Measurements from ENCODE around the gene PITRM1. TPM values are rescaled to one million over a fixed set of nuclear protein-coding genes. Genes with fewer than 3 reads are reported as not detected.

Gene PITRM1
- total and polyA plus RNA-seq, 2 donors (not counting 3 experiments of a cell fraction or from before 2014, with no cell fraction given): 83.2 to 145 TPM

GRCh38 chr10:3116508-3117100 is 56.0 kb downstream of the PITRM1 start:
- no peak for DNase-seq (ENCODE audit: low read depth, low spot score)
- no TSS peak for BruUV-seq (replicated peaks)
- no peak for TF ChIP-seq JUN (IDR thresholded peaks at IDR 0.05; ENCODE audit: borderline replicate concordance, insufficient read depth, insufficient read length, low read depth)
- no peak for TF ChIP-seq POLR2A (IDR thresholded peaks at IDR 0.05; ENCODE audit: low read depth, low read length)
- Histone ChIP-seq H3K4me3 (replicated peaks in 1 of 3; ENCODE audit: insufficient read depth in 1 of 3, low read depth in 1 of 3, low read length in 3 of 3) (no peak overlapping the region), H3K79me2 (ENCODE audit: control insufficient read depth, insufficient read depth, low read length) (no peaks in the 10 kb centered on the region), H3K4me1 (ENCODE audit: control insufficient read depth, extremely low read depth, insufficient read depth, low read length) (no peaks in the 10 kb centered on the region), H3K4me2 (ENCODE audit: insufficient read depth, low read length) (no peak overlapping the region), H3K9me3 (replicated peaks; ENCODE audit: control insufficient read depth, insufficient read depth, low read length) (no peaks in the 10 kb centered on the region), H3K27me3 (ENCODE audit: control insufficient read depth in 2 of 2, insufficient read depth in 2 of 2, low read length in 2 of 2) (no peaks in the 10 kb centered on the region), H3K36me3 (ENCODE audit: control insufficient read depth in 2 of 2, extremely low read depth in 1 of 2, insufficient read depth in 2 of 2, low read length in 2 of 2) (peaks cover 38 to 60% of the 10 kb centered on the region in 2 experiments), H4K20me1 (replicated peaks; ENCODE audit: control insufficient read depth, extremely low read depth, insufficient read depth, low read length) (no peaks in the 10 kb centered on the region), H3K9ac (replicated peaks; ENCODE audit: extremely low read depth, insufficient read depth, low read length) (no peak overlapping the region), H3K9me1 (replicated peaks; ENCODE audit: control insufficient read depth, extremely low read depth, insufficient read depth, low read length) (no peaks in the 10 kb centered on the region), H2AFZ (ENCODE audit: low read depth, low read length) (no peak overlapping the region), H3K27ac (ENCODE audit: insufficient read depth, low read depth, low read length) (no peak overlapping the region)
- FAIRE-seq: no peak
- ChIA-PET POLR2A (no interaction called here), CTCF (no interaction called here)
- intact Hi-C loops (cut with micrococcal nuclease): no loop called here
- dilution Hi-C loops (cut with MboI; ENCODE audit: extremely low pct_ligation_motif_present, low sequenced_read_pairs): no loop called here

GRCh38 chr10:3115685-3116084 is 56.9 kb downstream of the PITRM1 start:
- Histone ChIP-seq H2AFZ (ENCODE audit: low read depth, low read length) (no peak overlapping the region), H3K27ac (ENCODE audit: insufficient read depth, low read depth, low read length) (no peak overlapping the region), H3K79me2 (ENCODE audit: control insufficient read depth, insufficient read depth, low read length) (peaks cover 5% of the 10 kb centered on the region), H3K36me3 (ENCODE audit: control insufficient read depth in 2 of 2, extremely low read depth in 1 of 2, insufficient read depth in 2 of 2, low read length in 2 of 2) (peaks cover 37 to 61% of the 10 kb centered on the region in 2 experiments), H3K4me2 (ENCODE audit: insufficient read depth, low read length) (no peak overlapping the region), H3K9ac (replicated peaks; ENCODE audit: extremely low read depth, insufficient read depth, low read length) (no peak overlapping the region), H4K20me1 (replicated peaks; ENCODE audit: control insufficient read depth, extremely low read depth, insufficient read depth, low read length) (no peaks in the 10 kb centered on the region), H3K4me3 (replicated peaks in 1 of 3; ENCODE audit: insufficient read depth in 1 of 3, low read depth in 1 of 3, low read length in 3 of 3) (no peak overlapping the region), H3K27me3 (ENCODE audit: control insufficient read depth in 2 of 2, insufficient read depth in 2 of 2, low read length in 2 of 2) (no peaks in the 10 kb centered on the region), H3K4me1 (ENCODE audit: control insufficient read depth, extremely low read depth, insufficient read depth, low read length) (no peaks in the 10 kb centered on the region), H3K9me3 (replicated peaks; ENCODE audit: control insufficient read depth, insufficient read depth, low read length) (no peaks in the 10 kb centered on the region), H3K9me1 (replicated peaks; ENCODE audit: control insufficient read depth, extremely low read depth, insufficient read depth, low read length) (no peaks in the 10 kb centered on the region)
- dilution Hi-C loops (cut with MboI; ENCODE audit: extremely low pct_ligation_motif_present, low sequenced_read_pairs): no loop called here
- FAIRE-seq (no peak), DNase-seq (ENCODE audit: low read depth, low spot score) (no peak)
- no TSS peak for BruUV-seq (replicated peaks)
- POLR2A ChIA-PET: no interaction called here
- intact Hi-C loops (cut with micrococcal nuclease): no loop called here
- TF ChIP-seq POLR2AphosphoS5 (IDR thresholded peaks at IDR 0.05; ENCODE audit: insufficient read depth, low read depth, low read length) (no peak), POLR2A (IDR thresholded peaks at IDR 0.05; ENCODE audit: low read depth, low read length) (no peak), MYC (IDR thresholded peaks at IDR 0.05; ENCODE audit: low read depth, low read length) (no peak), MAX (IDR thresholded peaks at IDR 0.05; ENCODE audit: insufficient read depth, insufficient read length) (no peak), FOS (IDR thresholded peaks at IDR 0.05; ENCODE audit: borderline replicate concordance, insufficient read depth, low read length) (no peak), JUN (IDR thresholded peaks at IDR 0.05; ENCODE audit: borderline replicate concordance, insufficient read depth, insufficient read length, low read depth) (no peak), CTCF (IDR thresholded peaks at IDR 0.05; ENCODE audit: extremely low read depth in 1 of 2, insufficient read depth in 1 of 2, low read depth in 1 of 2, low read length in 2 of 2) (no peak), GATA2 (IDR thresholded peaks at IDR 0.05; ENCODE audit: insufficient read depth, insufficient read length, low read depth, low read length) (no peak), EZH2 (IDR thresholded peaks at IDR 0.05; ENCODE audit: borderline replicate concordance, low read depth, low read length, severe bottlenecking) (no peak)
- CTCF ChIA-PET: no interaction called here

Measured in endothelial cell of umbilical vein (primary cell).